H9 (cell line): ENCODE results near the gene MICAL3. TPM values are rescaled to one million over a fixed set of nuclear protein-coding genes. Genes with fewer than 3 reads are reported as not detected.
"Not testable (repeated sequence)": the region's sequence is repeated elsewhere in the genome, so short reads cannot be mapped to it uniquely, and the experiment has no call there.

Source experiments
- DNase-seq: peaks from one replicate; pipeline ENCODE4 v3.0.0-alpha.2; 2017
- H2AFZ ChIP-seq: one replicate; pipeline ENCODE4 v1.6.1; 2013; ENCODE audit warnings: mild to moderate bottlenecking, low read length, control low read depth, moderate library complexity
- H2AK5ac ChIP-seq: 2 replicates; pipeline ENCODE4 v1.6.1; 2013; ENCODE audit warnings: low read length, control low read depth, mixed read lengths; ENCODE audit not compliant: insufficient read length
- H2BK120ac ChIP-seq: one replicate; pipeline ENCODE4 v1.6.1; 2013; ENCODE audit warnings: low read depth, mild to moderate bottlenecking, low read length, control low read depth, inconsistent platforms; ENCODE audit not compliant: poor library complexity, severe bottlenecking
- H2BK12ac ChIP-seq: 2 replicates; pipeline ENCODE4 v1.6.1; 2013; ENCODE audit warnings: low read length, control low read depth, mixed read lengths, low read depth; ENCODE audit not compliant: insufficient read length
- H2BK15ac ChIP-seq: 2 replicates; pipeline ENCODE4 v1.6.1; 2013; ENCODE audit warnings: low read depth, low read length, control low read depth
- H2BK20ac ChIP-seq: one replicate; pipeline ENCODE4 v1.6.1; 2013; ENCODE audit warnings: low read depth, mild to moderate bottlenecking, low read length, control low read depth, inconsistent platforms; ENCODE audit not compliant: poor library complexity, severe bottlenecking
- H2BK5ac ChIP-seq: 2 replicates; pipeline ENCODE4 v1.6.1; 2013; ENCODE audit warnings: low read length, control low read depth, mixed read lengths; ENCODE audit not compliant: insufficient read length
- H3K14ac ChIP-seq: 2 replicates; pipeline ENCODE4 v1.6.1; 2013; ENCODE audit warnings: low read length, control low read depth; ENCODE audit not compliant: insufficient read depth
- H3K18ac ChIP-seq: 2 replicates; pipeline ENCODE4 v1.6.1; 2013; ENCODE audit warnings: low read depth, mild to moderate bottlenecking, mixed read lengths, low read length, control low read depth; ENCODE audit not compliant: insufficient read length
- H3K23ac ChIP-seq: 2 replicates; pipeline ENCODE4 v1.6.1; 2013; ENCODE audit warnings: low read length, control low read depth, mixed read lengths, low read depth; ENCODE audit not compliant: insufficient read length
- H3K23me2 ChIP-seq: 2 replicates; pipeline ENCODE4 v1.6.1; 2013; ENCODE audit warnings: low read depth, mild to moderate bottlenecking, mixed read lengths, low read length, control low read depth; ENCODE audit not compliant: insufficient read length, poor library complexity, severe bottlenecking
- H3K27ac ChIP-seq: 2 replicates; pipeline ENCODE4 v1.5.1; 2013; ENCODE audit warnings: low read length, control low read depth, mixed read lengths, low read depth; ENCODE audit not compliant: insufficient read length
- H3K27me3 ChIP-seq: 2 replicates; pipeline ENCODE4 v1.6.1; 2013; ENCODE audit warnings: low read length, control low read depth, inconsistent platforms; ENCODE audit not compliant: insufficient read depth
- H3K4ac ChIP-seq: 2 replicates; pipeline ENCODE4 v1.6.1; 2013; ENCODE audit warnings: low read depth, mild to moderate bottlenecking, control low read depth, inconsistent platforms, low read length, moderate library complexity
- H3K4me1 ChIP-seq: 2 replicates; pipeline ENCODE4 v1.6.1; 2013; ENCODE audit warnings: low read length, control low read depth, inconsistent platforms; ENCODE audit not compliant: insufficient read depth
- H3K4me2 ChIP-seq: 2 replicates; pipeline ENCODE4 v1.6.1; 2013; ENCODE audit warnings: low read length, control low read depth, mixed read lengths; ENCODE audit not compliant: insufficient read length, insufficient read depth
- H3K56ac ChIP-seq: 2 replicates; pipeline ENCODE4 v1.6.1; 2013; ENCODE audit warnings: low read depth, mild to moderate bottlenecking, mixed read lengths, low read length, control low read depth; ENCODE audit not compliant: insufficient read length
- H3K79me1 ChIP-seq: 2 replicates; pipeline ENCODE4 v1.6.1; 2013; ENCODE audit warnings: low read depth, mild to moderate bottlenecking, moderate library complexity, low read length, control low read depth, inconsistent platforms; ENCODE audit not compliant: insufficient read depth, poor library complexity, severe bottlenecking
- H3K79me2 ChIP-seq: 2 replicates; pipeline ENCODE4 v1.6.1; 2013; ENCODE audit warnings: low read length, control low read depth, inconsistent platforms; ENCODE audit not compliant: insufficient read depth
- H3K9ac ChIP-seq: 2 replicates; pipeline ENCODE4 v1.6.1; 2013; ENCODE audit warnings: low read length, control low read depth, mixed read lengths; ENCODE audit not compliant: insufficient read length; ENCODE audit errors: extremely low read depth
- H3K9me3 ChIP-seq: one replicate; pipeline ENCODE4 v1.6.1; 2013; ENCODE audit warnings: low read depth, low read length, inconsistent platforms; ENCODE audit not compliant: control insufficient read depth
- H3T11ph ChIP-seq: one replicate; pipeline ENCODE4 v1.6.1; 2013; ENCODE audit warnings: mild to moderate bottlenecking, low read length, control low read depth, inconsistent platforms
- H4K20me1 ChIP-seq: one replicate; pipeline ENCODE4 v1.6.1; 2013; ENCODE audit not compliant: control insufficient read depth, insufficient read length, insufficient read depth
- H4K5ac ChIP-seq: 2 replicates; pipeline ENCODE4 v1.6.1; 2013; ENCODE audit warnings: low read depth, mild to moderate bottlenecking, mixed read lengths, low read length, control low read depth; ENCODE audit not compliant: insufficient read length
- H4K8ac ChIP-seq: replicated peaks from 2 replicates; pipeline ENCODE4 v1.6.1; 2013; ENCODE audit warnings: low read length, control low read depth, mixed read lengths, low read depth; ENCODE audit not compliant: insufficient read length
- H4K91ac ChIP-seq: 2 replicates; pipeline ENCODE4 v1.6.1; 2013; ENCODE audit warnings: low read depth, mild to moderate bottlenecking, moderate library complexity, mixed read lengths, low read length, control low read depth; ENCODE audit not compliant: insufficient read length
- H3K27ac Mint-ChIP-seq, 3 experiments: 2 replicates in 2 of 3; 3 replicates in 1 of 3; pipeline ENCODE4 v1.8.0; 2020 to 2021; ENCODE audit warnings: mixed read lengths in 3 of 3, mild to moderate bottlenecking in 1 of 3, moderate library complexity in 1 of 3
- H3K27me3 Mint-ChIP-seq: 2 replicates; pipeline ENCODE4 v1.8.0; 2021; ENCODE audit warnings: low read depth, mild to moderate bottlenecking, moderate library complexity, mixed read lengths
- H3K36me3 Mint-ChIP-seq, 3 experiments: 2 replicates in 2 of 3; 3 replicates in 1 of 3; pipeline ENCODE4 v1.8.0; 2020 to 2021; ENCODE audit warnings: low read depth in 3 of 3, mixed read lengths in 3 of 3; ENCODE audit not compliant: insufficient read depth in 1 of 3
- H3K4me1 Mint-ChIP-seq, 2 experiments: 2 replicates each; pipeline ENCODE4 v1.8.0; 2020; ENCODE audit warnings: mixed read lengths in 2 of 2
- H3K4me3 Mint-ChIP-seq, 2 experiments: 2 replicates in 1 of 2; 3 replicates in 1 of 2; pipeline ENCODE4 v1.8.0; 2020 to 2021; ENCODE audit warnings: mild to moderate bottlenecking in 2 of 2, mixed read lengths in 2 of 2, moderate library complexity in 1 of 2
- H3K9me3 Mint-ChIP-seq, 2 experiments: 2 replicates in 1 of 2; 3 replicates in 1 of 2; pipeline ENCODE4 v1.8.0; 2020; ENCODE audit warnings: mild to moderate bottlenecking in 2 of 2, mixed read lengths in 2 of 2, moderate library complexity in 1 of 2
- whole genome bisulfite sequencing: extraction: QIAGEN DNeasy Blood & Tissue Kit; methylation state at CpG from one replicate; pipeline ENCODE4 v1.1.7; 2013; ENCODE audit warnings: missing lambda C conversion rate, low lambda C conversion rate, mixed read lengths; ENCODE audit not compliant: insufficient read length; ENCODE audit errors: extremely low coverage; 5-methylcytosine and 5-hydroxymethylcytosine counted together
- total RNA-seq: library from RNA; stranded (reverse); gene quantifications from 2 replicates; pipeline ENCODE4 v1.2.1, GENCODE V29; 2021

The MICAL3 gene
- total RNA-seq, 1 experiment from 2014 or later = 50.2 TPM

DNA sequence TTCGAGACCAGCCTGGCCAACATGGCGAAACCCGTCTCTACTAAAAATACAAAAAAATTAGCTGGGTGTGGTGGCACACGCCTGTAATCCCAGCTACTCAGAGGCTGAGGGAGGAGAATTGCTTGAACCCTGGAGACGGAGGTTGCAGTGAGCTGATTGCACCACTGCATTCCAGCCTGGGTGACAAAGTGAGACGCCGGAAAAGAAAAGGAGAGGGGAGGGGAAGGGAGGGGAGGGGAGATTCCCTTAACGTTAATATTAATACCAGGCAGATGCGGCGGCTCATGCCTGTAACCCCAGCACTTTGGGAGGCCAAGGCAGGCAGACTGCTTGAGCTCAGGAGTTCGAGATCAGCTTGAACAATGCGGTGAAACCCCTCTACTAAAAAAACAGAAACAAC is 26.8 kb upstream of the MICAL3 start:
- not testable (repeated sequence) for H3K27ac ChIP-seq, H3K14ac ChIP-seq, H3K9me3 Mint-ChIP-seq, DNase-seq, H2BK12ac ChIP-seq, H3K79me2 ChIP-seq, H2BK120ac ChIP-seq, H2BK15ac ChIP-seq, H3K36me3 Mint-ChIP-seq, H3T11ph ChIP-seq, H3K56ac ChIP-seq, H4K91ac ChIP-seq, H3K23me2 ChIP-seq, H4K5ac ChIP-seq, H3K4me1 ChIP-seq, H3K4me1 Mint-ChIP-seq, H2AFZ ChIP-seq, H3K9ac ChIP-seq, H3K79me1 ChIP-seq, H4K8ac ChIP-seq, H3K27me3 ChIP-seq, H3K4me2 ChIP-seq, H3K23ac ChIP-seq, H2BK20ac ChIP-seq, H3K4me3 Mint-ChIP-seq, H2AK5ac ChIP-seq, H2BK5ac ChIP-seq, H3K9me3 ChIP-seq, H3K4ac ChIP-seq, H4K20me1 ChIP-seq, H3K27ac Mint-ChIP-seq, H3K18ac ChIP-seq
- no CpG with 5 or more reads among the region's 12 CpGs for WGBS
- peaks cover 19% of the 10 kb centered on the region for H3K27me3 Mint-ChIP-seq
